Hematopoietic multipotent progenitor cell treated with erythropoietin and hydrocortisone succinate and interleukin-3 and kit ligand, for 4 days (in vitro differentiated cells): Measurements from ENCODE around the gene CD68.
"Not testable (repeated sequence)": the region's sequence is repeated elsewhere in the genome, so short reads cannot be mapped to it uniquely, and the experiment has no call there.

Source experiments
- DNase-seq: peaks from one replicate; pipeline ENCODE4 v3.0.0-alpha.2; 2015

The CD68 gene

DNA sequence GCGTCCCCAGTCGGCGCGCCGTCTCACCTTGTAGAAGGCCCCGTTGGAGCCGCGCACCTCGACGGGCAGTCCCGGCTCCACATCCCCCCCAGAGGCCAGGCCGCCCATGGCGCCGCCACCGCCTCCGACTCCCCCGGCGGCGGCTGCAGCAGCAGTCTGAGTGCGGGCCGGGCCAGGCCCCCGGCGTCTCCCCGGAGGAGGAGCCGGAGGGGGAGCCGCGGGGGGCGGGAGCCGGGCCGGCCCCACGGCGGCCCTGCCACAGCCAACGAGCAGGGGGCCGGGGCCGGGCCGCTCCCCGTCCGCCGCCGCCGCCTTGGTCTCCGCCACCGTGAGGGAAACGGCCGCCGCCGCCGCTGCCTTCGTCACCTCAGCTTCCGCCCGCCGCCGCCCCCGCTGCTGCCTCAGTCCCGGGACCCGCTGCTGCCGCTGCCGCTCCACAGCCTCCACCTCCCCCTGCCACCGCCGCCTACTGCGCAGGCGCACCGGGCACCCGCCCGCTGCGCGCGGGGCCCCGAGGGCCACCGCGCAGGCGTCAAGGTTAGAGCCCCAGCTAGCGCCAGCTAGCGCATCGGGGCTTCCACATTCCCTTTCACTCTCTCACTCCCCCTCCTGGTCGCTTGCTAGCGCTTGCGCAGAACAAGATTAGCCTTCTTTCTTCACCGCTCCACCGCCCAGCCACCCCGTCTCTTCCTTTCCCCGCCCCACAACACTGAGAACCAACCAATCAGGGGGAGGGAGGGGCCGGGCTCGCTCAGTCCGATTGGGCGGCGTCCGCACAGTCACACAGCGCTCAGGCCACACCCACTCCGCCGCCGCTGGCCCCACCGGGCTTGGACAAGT is 35.2 kb downstream of the CD68 start, which contains the start of gene FXR2:
FXR2 (minus strand) TSS at position 473 of the 840 bp plus-strand sequence; CDS start at position 108, 365 bp downstream.
- DNase-seq, result peak; percentile 100

DNA sequence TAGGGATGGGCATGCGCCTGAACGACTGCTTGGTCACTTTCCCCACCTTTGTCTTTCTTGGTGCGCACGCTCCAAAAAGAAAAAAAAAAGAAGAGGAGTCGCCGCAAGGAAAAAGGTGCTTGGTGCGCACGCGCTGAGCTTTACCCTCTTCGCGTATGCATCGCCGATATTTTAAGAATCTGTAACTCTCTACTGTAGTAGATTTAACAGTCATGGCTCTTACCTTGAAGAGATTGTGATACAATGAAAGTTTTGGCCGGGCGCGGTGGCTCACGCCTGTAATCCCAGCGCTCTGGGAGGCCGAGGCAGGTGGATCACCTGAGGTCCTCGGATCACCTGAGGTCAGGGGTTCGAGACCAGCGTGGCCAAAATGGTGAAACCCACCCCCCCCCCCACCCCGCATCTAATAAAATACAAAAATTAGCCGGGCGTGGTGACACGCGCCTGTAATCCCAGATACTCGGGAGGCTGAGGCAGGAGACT is 35.9 kb downstream of the CD68 start:
- no peak for DNase-seq

DNA sequence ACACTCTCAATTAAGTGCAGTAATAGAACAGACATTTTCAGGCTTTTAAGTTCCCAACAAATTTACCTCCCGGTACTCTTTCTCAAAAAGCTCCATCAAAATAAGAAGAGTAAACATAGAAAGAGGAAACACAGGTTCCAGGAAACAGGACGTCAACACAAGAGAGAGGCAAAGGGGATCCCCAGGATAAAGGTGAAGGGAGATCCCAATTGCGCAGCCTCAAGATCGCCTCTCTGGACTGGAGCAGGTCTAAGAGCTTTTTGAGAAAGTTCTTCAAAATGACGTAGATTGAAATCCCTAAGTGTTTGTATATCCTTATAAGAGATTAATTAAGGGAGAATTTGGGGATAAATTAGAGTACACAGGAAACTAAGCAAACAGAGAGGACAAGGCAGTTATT is 39.2 kb downstream of the CD68 start:
- DNase-seq, result no peak

DNA sequence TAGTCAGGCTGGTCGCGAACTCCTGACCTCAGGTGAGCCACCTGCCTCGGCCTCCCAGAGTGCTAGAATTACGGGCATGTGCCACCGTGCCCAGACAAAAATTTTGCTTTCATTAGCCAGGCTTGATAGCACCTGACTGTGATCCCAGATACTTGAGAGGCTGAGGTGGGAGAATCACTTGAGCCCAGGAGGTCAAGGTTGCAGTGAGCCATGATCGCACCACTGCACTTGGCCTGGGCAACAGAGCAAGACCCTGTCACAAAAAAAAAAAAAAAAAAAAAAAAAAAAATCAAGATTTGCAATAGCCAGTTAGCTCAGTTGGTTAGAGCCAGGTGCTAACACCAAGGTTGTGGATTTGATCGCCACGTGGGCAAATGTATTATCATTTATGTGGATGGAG is 41.4 kb downstream of the CD68 start:
- no peak for DNase-seq

DNA sequence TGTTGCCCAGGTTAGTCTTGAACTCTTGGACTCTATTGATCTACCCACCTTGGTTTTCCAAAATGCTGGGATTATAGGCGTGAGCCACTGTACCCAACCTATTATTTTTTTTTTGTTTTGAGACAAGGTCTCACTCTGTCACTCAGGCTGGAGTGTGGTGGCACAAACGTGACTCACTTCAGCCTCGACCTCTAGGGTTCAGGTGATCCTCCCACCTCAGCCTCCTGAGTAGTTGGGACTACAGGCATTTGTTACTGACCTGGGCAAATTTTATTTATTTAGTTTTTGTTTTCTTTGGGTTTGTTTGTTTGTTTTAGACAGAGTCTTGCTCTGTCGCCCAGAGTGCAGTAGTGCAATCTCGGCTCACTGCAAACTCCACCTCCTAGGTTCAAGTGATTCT is 44.2 kb downstream of the CD68 start:
- no peak for DNase-seq

DNA sequence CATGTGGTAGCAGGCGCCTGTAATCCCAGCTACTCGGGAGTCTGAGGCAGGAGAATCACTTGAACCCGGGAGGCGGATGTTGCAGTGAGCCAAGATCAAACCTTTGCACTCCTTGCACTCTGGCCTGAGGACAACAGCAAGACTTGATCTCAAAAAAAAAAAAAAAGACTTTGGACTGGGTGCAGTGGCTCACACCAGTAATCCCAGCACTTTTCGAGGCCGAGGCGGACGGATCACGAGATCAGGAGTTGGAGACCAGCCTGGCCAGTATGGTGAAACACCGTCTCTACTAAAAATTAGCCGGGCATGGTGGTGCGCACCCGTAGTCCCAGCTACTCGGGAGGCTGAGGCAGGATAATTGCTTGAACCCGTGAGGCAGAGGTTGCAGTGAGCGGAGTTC is 46.3 kb downstream of the CD68 start:
- DNase-seq, result not testable (repeated sequence)

DNA sequence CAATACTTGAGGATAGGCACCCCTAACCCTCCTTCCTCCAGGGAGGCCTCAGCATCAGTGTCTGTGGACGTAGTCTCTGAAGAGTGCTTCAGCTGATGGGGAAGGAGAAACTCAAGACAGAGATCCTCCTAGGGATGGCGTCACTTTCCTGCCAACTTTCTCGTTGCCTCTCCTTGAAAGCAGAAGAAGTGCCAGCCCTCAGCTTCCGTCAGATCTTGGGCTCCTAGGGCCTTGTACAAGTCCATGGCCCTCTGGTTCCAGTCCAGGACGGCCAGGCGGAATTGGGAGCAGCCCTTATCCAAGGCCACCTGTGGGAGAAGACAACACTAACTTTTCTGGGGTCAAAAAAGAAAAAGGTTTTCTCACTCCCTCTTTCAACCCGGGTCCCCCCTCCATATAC is 46.9 kb downstream of the CD68 start:
- no peak for DNase-seq

DNA sequence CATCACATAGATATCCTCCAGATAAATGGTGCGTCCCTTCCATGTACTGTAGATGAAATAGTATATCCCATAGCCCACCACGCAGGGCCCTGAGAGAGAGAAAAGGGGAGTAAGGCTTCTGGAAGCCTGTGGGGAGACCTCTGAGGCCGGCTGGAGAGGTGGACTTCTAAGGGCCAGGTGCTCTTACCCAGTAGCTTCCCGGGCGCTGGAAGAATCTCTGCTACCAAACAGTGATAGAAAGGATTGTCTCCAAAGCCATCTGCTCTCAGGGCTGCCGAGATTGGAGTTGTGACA is 47.5 kb downstream of the CD68 start:
- DNase-seq, result no peak

DNA sequence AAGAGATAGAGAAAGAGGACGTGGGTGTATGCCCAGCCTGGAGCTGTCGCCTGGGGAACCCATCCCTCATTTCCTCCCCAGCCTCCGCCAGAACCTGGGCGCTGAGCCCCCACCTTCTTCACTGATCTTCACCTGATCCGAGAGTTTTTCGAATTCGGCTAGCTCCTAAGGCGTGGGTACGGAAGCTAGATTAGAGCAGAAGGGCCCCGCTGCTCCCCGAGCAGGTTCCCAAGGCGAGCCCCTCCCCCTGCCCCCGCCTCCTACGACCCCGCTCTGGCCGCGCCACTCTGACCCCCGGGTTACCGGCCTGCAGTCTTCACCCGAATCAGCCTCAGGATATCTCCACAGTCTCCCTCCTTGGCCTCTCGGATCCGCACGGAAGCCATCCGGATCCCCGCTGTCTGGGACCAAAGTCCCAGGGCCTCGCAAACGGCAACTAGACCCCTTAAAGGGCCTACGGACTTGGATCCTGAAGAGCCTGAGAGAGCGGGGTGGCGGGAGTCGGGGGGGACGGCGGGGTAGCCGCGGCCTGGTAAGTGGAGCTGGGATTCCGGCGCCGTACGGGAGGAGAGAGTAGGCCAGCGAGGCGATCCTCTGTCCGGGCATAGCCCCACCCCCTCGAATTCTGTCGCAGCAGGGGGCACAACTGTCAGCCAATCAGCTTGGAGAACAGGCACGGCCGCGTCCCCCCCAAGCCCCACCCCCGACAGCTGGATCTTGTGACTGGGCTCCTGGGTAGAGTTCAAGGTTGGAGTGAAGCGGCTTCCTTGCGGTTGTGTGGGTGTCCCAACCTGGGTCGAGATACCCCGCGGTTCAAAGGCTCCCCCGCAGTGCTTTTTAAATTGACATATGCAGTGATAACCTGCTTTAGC is 48.0 kb downstream of the CD68 start, which contains the start of gene SAT2:
SAT2 (minus strand) TSS at position 572 of the 872 bp plus-strand sequence; CDS start at position 386, 186 bp downstream.
- DNase-seq, result peak; percentile 97

DNA sequence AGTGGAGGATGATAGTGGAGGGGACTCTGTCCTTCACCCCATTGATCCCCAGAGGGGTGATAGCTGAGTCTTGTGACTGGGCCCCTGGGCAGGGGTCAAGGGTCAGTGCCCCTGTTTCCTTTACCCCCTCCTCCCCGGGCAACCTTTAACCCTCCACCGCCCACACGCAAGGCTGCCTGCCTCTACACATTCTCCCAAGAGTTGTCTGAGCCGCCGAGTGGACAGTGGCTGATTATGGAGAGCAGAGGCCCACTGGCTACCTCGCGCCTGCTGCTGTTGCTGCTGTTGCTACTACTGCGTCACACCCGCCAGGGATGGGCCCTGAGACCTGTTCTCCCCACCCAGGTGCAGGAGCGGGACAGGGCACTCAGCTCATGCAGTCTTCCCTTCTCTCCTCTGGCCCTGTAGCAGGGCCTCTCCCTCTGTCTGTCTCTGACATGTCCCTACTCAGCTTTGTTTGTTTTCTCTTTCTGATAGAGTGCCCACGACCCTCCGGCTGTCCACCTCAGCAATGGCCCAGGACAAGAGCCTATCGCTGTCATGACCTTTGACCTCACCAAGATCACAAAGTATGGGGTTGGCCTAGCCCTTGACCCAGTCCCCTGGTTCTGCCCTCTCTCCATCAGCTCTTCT is 50.6 kb downstream of the CD68 start, which contains the start of gene SHBG:
SHBG (plus strand) TSS at position 197 of the 633 bp plus-strand sequence; CDS start at position 235, 38 bp downstream.
- no peak for DNase-seq
